HG03460 (cell line): Measurements from ENCODE around the gene CPNE2.
A peak's percentile ranks its signal among the peaks of the same experiment; 100 is the strongest.

ENCODE experiments used
- ATAC-seq: cut with Tn5 transposase; IDR thresholded peaks from one replicate; pipeline ENCODE4 v1.9.1; 2021; ENCODE audit not compliant: unreplicated experiment

Gene CPNE2

DNA sequence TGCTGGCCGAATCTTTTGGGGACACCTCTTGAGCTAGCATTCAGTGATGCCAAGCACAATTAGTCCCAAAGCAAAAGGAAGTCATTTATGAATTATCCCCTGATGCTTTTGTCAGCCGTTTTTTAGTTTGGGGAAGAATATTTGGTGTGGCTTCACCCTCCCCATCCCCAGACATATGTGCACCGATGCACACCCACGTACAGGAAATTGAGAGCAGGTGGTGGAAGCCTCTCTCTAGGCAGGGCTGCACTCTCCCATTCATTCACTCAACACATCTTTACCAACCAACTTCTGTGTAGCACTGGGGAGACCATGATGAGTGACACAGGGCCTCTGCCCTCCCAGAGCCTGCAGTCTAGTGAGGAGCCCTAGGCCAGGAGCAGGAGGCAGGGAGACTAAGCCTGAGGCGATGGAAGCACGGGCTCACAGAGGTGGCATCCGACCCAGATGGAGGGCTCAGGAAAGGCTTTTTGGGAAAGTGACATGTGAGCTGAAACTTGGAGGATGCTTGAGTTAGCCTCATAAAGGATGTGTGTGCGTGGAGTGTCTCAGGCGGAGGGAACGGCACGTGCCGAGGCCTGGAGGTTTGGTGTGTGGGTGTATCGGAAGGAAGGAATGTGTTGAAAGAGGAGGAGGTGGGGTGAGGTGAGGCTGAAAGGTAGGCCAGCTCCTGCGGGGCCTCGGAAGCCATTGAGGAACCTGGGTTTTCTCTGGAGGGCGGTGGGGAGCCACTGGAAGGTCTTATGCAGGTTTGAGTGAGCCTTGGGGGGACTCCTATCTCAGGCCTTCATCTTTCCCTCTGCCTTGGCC is 49.6 kb downstream of the CPNE2 start:
- ATAC-seq: peak; percentile 60

DNA sequence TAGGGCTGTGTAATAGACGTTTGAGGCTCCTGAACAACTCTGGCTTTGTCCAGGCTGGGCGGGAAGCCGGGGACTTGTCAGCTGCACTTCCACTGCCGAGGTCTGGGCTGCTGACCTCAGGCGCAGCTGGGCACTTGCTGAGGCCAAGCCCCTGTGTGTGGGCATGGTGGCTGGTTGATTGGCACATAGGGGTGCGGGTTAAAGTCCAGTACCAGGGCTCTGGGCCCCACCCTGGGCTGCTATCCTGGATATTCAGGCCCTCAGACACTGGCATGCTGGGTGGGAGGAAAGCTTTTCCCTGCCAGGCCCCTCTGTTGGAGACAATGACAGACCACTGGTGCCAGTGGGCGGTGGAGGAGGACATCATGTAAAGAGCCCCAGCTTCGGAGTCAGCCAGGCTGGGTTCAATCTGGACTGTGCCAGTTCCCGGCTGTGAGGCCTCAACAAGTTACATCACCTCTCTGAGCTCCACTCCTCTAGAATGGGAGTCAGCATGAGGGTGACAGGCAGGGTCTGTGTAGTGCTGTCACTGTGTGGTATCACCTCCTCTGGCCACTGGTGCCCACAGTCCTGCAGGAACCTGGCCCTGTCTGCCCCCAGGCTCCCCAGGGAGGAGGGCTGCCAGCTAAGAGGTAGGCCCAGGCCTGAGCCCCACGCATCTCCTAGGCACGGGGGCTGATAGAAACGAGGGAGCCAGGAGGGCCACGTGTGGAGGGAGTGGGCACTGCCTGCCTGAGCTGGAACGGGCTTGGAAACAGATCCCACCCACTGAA is 51.0 kb downstream of the CPNE2 start:
- no peak for ATAC-seq

DNA sequence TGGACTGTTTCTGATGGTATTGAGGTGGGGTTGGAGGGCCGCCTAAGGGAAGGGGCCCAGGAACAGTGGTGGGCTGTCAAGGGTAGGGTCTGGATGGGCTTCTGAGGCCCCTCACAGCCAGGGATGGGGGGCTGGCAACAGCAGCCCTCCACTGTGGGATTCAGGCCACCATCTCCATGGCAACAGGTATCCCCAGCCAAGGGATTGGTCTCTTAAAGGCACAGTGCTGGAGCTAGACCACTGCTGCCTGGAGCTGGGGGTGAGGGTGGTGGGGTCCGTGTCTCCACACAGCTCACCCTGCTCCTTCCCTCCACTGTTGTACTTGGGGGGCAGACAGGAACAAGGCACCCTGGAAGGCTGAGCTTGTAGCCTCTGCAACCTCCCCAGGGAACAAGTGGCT is 51.6 kb downstream of the CPNE2 start:
- no peak for ATAC-seq

DNA sequence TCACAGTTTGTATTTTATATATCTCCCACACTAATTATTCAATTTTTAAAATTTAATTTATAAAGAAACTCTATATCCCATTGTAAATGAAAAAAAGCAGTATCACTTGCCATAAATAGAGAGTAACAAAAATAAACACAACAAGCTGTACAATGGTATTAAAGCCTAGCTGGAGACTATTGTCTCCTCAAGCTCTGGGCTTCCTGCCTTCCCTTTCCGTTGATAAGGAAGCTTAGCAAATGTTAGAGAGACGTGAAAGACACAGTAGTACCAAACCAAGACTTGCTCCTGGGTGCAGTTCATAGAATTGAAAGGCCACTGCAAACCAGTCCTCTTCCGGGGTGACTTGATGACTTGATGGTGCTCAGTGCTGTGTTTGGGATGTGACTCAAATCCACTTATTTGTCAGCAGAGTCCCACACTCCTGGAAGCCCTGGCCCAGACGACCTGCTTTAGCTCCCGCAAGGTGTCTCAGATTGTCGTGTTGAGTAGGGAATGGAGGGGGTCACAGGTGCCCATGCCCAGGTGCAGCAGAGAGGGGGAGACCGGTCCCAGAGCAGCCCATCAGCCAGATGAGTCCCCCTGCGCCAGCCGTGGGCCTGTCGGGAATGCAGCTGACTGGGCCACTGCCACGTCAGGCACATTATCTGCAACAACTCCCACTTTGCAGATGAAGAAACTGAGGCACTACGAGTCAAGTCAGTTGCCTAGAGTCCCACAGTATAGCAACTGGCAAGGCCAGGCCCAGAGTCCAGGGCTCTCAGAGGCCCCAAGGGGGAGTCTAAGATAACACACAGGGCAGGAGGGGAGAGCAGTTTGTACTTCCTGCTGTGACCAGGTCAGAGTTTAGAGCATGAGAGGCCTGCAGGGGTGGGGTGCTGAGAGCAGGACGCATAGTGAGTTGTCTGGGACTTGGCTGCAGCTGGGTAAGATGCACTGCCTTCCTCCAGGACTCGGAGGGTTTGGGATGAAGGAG is 53.0 kb downstream of the CPNE2 start:
- no peak for ATAC-seq

DNA sequence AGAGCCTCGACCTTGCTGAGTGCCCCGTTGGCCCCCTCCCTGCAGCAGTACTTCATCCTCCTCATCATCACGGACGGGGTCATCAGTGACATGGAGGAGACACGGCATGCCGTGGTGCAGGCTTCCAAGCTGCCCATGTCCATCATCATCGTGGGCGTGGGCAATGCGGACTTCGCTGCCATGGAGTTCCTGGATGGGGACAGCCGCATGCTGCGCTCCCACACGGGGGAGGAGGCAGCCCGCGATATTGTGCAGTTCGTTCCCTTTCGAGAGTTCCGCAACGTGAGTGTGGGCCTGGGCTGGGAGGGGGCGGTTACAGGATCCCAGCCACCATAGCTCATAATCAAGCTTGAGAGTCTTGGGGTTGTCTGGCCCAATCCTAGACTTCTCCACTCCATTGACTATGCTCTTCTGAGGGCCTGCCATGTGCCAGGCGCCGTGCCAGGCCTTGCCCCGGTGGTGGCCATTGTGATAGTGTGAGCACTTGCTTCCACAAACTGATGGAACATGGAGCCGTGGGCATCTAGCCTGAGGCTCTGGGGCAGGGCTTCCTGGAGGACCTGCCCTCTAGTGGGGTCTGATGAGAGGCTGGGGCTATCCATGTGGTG is 53.8 kb downstream of the CPNE2 start:
- no peak for ATAC-seq

DNA sequence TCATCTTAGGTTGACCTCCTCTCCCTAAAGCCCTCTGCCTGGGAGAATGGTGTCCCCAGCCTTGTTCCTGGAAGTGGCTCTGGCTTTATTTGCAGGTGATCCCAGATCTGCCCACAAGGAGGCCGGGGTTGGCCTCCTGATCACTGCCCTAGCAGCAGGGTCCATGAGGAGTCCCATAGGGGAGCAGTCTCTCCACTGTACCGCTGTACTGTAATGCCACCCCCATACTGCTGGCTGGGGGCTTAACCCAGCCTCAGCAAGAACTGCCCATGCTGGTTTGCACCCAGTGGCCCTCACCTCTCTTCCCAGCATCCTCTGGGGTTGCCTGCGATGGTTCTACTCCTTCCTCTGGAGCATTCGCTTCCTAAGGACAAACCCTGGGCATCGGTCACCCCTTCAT is 54.4 kb downstream of the CPNE2 start:
- ATAC-seq: no peak

DNA sequence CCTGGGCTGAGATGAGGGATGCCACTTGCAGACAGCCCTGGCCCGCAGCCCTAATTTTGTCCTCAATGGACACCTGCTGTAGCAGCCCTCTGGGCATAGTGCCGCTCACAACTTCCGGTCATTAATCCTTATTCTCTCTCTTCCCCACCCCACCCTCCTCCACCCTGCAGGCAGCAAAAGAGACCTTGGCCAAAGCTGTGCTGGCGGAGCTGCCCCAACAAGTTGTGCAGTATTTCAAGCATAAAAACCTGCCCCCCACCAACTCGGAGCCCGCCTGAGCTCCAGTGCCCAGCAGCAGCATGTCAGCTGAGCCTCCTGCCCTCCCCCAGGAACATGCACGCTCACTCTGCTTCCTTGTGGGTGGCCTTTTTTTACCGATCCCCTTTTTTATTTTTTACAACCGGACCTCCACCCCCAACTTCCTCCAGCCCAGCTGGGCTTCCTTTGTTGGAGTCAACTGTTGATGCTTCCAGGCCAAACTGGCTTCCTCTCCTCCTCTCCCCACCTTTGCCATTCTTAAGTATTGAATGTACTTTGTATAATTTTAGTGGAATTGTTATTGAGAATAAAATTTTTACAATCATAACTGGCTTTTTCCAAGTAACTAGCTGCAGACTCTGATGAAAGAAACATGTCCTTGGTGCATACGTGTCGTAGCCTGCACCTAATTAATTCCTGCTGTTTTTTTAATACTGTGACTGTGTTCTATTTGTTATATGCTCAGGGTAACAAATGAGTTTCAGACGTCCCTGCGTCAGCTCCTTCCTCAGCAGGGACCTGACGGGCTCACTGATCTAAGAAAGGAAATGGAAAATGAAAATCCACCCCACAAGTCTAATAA is 55.2 kb downstream of the CPNE2 start:
- ATAC-seq: no peak

DNA sequence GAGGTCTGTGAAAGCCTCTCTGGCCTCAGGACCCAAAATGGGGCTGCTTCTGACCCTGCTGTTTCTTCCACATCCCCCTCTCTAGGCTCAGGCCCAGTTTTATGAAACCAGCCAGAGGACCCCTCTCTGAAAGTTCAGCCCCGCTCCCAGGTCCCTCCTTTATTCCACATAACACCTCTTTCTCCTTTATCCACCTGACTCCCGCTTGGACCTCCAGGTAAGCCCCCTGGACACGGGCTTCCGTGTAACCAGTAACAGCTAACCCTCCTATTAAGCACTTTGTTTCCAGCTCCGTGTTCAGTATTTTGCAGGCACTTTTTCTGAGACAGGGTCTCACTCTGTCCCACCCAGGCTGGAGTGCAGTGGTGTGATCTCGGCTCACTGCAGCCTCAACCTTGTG is 56.1 kb downstream of the CPNE2 start:
- no peak for ATAC-seq

DNA sequence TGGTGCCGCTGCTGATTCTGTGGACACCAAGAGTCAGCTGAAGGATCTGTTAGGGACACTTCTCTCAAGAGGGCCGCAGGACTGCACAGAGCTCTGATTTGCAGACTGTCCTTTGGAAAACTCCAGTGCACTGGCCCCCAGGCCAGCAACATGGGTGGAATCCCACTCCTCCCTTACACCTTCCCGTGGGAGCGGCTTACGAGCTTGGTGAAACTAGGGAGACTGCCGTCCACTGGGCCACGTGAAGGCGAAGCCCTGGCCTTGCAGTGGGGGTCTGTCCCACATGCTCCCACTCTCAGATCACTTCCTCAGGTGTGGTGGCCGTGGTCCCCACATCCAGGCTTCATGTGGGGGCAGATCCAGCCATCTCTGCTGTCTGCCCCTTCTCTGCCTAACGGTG is 57.0 kb downstream of the CPNE2 start:
- no peak for ATAC-seq

DNA sequence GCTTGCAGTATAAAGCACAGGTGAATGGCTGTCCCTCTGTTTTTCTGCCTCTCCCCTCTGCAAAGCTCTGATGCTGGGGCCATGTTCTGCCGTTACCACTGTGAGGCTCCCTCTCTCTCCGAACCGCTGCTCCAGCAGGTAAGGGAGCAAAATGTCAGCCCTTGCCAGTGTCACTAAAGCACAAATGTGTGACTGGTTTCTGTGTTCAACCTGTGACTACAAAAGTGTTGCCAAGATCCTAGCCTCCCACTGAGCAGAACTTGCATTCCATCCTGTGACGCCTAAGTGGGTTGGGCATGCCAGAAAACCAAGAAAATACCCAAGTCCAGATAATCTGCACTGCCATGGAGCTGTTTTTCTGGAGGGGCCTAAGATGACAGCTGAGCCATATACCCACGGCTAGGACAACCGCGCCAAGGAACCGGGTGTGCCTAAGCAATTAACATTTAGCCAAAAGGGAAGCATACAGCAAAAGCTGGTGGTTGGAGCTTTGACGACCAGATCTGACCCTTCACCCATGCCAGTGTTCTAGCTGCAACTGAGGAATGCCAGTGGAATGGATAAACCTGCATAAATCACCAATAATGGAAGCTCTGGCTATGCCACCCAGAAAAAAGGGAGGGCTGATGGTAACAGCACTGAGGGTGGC is 58.4 kb downstream of the CPNE2 start:
- no peak for ATAC-seq

DNA sequence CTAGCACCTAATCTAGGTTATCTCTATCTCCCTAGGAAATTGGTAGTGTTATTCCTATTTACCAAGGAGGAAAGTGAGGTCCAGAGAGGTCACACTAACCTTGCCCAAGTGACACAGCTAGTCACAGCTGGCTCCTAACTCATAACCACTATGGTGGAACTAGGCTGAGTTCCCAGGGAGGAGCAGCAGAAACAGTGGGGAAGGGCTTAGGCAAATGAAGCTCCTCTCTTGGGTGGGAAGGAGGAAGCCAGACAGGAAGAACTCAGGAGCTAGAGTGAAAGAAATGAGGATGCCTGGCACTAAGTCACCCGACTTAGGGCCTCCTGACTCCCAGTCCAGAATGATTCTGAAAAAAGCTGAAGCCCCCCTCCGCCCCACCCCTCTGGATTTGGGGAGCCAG is 59.0 kb downstream of the CPNE2 start:
- no peak for ATAC-seq

DNA sequence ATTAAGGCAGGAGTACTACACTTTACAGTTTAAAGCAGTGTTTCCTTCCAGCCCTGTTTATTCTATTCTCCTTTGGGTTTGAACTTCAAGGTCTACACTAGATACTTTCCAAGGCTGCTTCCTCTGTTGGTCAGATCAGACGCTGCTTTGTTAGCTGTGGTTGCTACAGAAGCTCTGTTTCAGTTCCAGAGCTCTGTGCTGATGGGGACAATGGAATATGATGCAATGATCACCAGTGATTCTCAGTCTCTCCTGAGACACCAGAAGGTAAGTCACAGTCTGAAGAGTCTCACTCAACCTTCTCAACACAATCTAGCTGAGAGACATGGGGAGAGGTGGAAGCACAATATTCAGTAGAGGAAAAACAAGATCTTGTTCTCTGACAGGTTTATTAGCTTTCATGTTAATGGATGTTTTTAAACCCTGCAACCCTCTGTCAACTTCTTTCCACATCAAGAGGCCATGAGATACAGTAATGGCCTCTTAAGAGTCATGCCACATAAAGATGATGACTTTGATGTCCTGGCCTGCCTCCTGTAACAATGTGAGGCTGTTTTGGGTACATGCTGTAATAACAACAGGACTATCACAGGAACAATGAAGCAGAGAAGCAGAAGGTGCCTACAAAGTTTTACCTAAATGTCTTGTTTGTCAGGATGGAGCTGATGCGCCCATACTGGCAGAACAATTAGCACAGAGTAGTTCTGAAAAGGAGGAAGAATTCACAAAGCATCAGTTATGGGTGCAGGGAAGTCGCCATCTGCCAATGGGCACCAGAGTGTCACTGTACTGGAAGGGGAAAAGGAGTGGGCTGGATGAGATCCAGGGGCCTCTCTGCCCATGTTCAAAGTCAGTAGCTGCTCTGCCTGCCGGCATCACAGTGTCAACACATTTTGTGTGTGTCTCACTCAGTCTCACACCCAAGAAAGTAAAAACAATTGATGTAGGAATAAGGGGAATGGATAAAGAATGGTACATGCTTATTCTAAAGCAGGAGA is 60.0 kb downstream of the CPNE2 start:
- ATAC-seq: no peak

DNA sequence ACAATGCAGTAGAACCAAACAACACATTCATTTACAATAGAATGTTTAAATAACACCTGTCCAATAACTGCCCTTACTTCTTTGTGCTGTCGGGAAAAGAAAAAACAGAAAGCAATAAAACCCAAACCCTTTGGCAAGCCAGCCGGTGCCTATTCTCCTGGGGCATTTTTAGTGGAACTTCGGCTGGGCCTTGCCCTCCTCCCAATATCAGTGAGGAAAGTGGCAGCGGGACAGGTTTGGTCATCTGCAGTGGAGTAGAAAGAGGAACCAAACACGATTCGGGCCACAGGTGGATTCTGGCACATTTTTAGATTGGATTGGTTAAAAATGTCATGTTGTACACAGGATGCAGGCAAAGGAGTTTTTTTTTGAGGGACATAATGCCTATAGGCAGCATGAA is 61.5 kb downstream of the CPNE2 start:
- no peak for ATAC-seq

DNA sequence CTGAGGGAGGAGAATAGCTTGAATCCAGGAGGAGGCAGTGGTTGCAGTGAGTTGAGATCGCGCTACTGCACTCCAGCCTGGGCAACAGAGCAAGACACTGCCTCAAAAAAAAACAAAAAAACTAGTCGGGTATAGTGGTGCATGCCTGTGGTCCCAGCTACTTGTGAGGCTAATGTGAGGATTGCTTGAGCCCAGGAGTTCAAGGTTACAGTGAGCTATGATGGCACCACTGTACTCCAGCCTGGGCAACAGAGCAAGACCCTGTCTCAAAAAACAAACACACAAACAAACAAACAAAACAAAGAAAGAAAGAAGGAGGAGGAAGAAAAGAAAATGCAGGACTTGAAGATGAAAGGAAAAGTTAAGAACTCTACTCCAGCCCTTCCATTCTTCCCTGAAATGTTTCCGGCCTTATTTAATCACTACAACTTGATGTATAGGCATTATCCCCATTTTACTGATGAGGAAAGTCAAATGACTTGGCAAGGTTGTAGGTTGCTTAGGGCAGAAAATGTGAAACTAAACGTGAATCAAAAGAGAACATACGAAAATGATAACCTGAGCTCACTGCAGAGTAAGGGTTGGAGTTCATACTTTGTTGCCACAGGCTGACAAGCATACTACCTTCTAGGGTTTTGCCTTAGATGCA is 63.4 kb downstream of the CPNE2 start:
- ATAC-seq: no peak

DNA sequence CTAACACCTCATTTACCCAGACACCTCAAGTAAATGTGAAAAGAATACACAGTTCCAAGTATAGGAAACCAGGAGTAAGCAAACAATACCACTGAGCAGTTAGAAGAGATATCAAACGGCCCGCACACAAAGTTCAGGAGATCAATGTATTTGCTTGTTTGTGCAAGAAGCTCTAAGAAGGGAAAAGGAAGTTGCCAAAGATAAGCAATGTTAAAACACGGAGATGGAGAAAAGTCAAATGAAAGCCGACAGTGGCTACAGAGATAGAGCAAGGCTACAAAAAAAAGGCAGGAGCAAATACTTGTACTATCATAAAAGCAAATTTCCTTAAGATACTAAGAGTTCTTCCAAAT is 63.9 kb downstream of the CPNE2 start:
- no peak for ATAC-seq

DNA sequence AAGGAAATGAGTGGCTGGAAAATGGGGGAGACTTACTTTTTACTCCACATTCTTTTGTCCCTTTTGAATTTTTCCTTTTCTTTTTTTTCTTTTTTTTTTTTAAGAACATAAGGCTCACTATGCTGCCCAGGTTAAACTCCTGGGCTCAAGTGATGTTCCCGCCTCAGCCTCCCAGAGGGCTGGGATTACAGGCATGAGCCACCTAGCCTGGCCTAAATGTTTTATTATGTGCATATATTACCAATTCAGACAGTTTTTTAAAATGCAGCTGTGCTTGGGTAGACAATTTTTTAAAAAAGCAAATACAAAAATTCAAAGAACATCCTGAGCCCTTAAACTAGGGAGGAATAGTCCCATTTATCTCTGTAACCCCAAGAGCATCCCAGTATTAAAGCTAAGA is 65.2 kb downstream of the CPNE2 start:
- ATAC-seq: no peak

DNA sequence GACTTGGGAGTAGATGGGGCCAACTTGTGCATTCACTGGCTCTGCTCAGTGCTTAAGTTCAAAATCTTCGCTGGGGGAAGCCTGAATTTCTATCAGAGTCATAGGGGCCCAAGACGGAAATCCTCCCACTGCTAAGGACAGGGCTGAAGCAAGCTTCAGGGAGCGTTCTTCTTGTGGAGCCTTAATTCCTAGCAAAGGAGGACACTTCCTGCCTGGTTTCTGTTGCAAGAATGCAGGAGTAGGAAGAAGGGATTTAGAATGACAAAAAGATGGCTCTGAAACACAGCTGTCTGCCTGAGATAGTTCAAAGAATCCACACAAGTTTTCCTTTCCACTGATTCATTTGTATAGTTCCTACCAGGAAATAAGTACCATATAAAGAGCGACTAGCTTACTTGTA is 67.1 kb downstream of the CPNE2 start:
- no peak for ATAC-seq

DNA sequence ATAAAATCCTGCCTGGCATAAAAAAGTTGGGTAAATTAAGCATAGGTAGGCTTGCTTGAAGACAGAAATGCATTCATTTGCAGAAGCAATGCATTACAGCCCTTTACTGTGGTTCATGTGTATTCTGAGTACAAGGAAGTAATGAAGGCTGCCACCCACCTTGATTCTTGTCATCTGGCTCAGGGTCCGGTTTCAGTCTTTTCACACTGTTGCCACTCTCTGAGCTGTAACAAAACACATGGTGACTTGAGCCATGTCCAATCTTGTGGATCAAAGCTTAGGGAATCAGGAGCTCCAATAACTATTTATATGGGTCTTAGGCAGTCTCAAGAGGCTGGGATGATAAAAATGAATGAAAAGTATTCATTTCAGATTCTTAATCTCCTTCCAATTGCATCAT is 71.5 kb downstream of the CPNE2 start:
- no peak for ATAC-seq
